HG02938 (cell line): ENCODE measurements around the gene SPINK4.

Experiments
- ATAC-seq: cut with Tn5 transposase; IDR thresholded peaks from one replicate; pipeline ENCODE4 v1.9.1; 2021; ENCODE audit warnings: mild to moderate bottlenecking, moderate library complexity; ENCODE audit not compliant: unreplicated experiment

Gene SPINK4

GRCh38 chr9:33256236-33256635 is 16.3 kb downstream of the SPINK4 start:
- no peak for ATAC-seq

GRCh38 chr9:33257276-33257675 is 17.3 kb downstream of the SPINK4 start:
- no peak for ATAC-seq

GRCh38 chr9:33260372-33260771 is 20.4 kb downstream of the SPINK4 start:
- no peak for ATAC-seq

DNA sequence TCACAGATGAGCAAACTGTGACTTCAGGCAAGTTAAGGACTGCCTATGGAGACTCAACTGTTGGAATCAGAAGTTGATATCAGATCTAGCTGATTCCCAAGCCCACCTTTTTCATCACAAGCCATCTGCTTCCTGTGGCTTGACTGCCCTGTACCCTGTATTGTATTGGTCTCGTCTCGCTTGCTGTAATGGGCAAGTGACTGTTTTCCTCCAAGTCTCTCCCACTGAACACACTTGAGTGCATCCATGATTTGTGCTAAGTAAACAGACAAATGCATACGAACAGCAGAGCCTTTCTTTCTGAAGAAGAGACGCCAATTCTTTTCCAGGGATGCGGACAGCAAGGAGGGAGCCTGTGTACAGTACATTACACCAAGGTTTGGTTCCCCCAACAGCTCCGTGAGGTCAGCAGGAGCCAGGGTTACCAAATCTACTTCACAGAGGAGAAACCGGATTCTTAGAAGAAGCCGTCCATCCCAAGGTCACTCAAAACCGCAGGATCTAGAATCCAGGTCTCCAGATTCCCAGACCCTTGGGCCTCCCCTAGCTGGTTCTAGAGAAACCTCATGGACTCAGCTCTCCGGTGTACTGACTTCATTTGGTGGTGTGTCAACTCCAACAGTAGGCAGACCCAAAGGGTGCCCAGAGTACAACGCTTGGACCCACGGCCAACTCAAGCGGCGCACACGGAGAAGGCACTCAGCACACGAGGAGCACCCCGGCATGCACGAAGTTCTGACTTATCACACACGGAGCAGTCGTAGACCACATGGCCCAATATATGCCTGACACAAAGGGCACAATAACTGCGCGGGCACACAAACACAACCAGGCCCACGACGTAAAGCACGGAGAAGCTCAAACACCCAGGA is 23.4 kb downstream of the SPINK4 start:
- no peak for ATAC-seq

GRCh38 chr9:33264003-33264472 is 24.1 kb downstream of the SPINK4 start:
- ATAC-seq = peak; percentile 29

- peak; percentile 82 for ATAC-seq
These were observed 24.7 kb downstream of the SPINK4 start, which contains the start of the genes BAG1 and CHMP5 for GRCh38 chr9:33264473-33265177. Gene BAG1 (minus strand): TSS chr9:33264708. Gene CHMP5 (plus strand): TSS chr9:33265049. CDS start chr9:33265079, 30 bp downstream.

- no peak for ATAC-seq
These were observed 25.4 kb downstream of the SPINK4 start for GRCh38 chr9:33265211-33265865.

GRCh38 chr9:33267151-33267767 is 27.3 kb downstream of the SPINK4 start:
- ATAC-seq = no peak

DNA sequence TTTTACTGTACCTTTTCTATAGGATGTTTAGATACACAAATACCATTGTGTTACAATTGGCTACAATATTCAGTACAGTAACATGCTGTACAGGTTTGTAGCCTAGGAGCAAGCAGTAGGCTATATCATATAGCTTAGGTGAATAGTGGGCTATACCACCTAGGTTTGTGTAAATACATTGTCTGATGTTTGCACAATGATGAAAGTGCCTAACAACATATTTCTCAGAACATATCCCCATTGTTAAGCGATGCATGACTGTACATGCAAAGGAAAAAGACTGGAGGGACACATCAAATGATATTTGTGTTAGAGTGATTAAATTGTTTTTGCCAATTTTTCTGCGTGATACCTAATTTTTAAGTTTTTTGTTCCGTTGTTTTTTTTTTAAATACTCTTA is 30.2 kb downstream of the SPINK4 start:
- no peak for ATAC-seq

DNA sequence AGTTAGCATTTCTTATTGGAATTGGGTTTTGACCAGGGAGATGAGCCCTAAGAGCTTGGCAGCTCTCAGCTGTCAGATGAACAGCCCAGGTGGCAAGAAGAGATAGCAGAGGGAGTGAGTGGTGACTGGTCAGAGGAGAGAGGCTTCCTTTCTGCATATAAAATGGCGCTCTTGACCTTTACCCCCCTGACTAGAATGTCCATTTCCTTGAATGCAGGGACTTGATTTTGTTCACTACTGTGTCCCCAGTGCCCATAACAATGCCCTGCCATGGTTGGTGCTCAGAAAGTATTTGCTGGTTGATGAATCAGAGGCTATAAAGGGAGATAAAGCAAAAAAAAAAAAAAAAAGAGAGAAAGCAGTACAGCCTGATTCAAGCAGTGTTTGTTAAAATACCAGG is 32.1 kb downstream of the SPINK4 start:
- no peak for ATAC-seq

GRCh38 chr9:33273266-33273971 is 33.5 kb downstream of the SPINK4 start:
- no peak for ATAC-seq

- ATAC-seq = no peak
These were observed 34.0 kb downstream of the SPINK4 start for GRCh38 chr9:33273972-33274328.

DNA sequence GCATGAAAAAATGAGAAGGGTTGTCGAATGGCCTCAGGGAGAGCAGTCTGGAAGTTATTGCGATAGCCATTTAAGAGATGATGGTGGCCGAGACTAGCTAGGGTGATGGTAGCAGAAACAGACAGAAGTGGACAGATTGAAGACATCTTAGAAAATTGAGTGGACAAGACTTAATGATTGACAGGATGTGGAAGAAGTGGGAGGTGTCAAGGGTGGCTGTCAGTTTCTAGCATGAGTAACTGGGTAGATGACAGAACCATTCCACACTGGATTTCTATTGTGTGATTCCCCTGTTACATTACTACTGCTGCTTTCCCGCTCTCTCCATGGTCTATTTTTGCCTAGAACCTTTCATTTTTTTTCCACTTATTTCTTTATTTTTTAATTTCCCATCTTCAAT is 37.5 kb downstream of the SPINK4 start:
- ATAC-seq = no peak

GRCh38 chr9:33285502-33285901 is 45.5 kb downstream of the SPINK4 start:
- no peak for ATAC-seq

DNA sequence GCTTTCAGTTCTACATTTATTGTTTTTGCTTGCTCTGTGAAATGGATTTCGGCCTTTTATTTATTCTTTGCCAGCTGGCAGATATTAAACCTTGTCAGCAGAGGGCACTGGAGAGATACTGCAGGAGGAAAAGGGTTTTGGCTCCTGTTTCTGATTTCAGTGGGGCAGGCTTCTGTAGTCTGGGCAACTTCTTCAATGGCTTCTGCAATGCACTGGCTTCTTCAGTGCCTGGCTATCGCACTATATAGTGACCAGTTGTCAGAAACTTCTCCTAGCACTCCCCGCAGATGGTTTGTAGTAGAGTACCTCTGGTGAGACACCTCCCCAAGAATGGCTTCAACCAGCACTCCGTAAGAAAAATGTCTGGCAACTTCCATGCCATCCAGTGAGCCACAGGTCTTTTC is 47.1 kb downstream of the SPINK4 start:
- no peak for ATAC-seq

GRCh38 chr9:33288235-33288634 is 48.3 kb downstream of the SPINK4 start:
- no peak for ATAC-seq

DNA sequence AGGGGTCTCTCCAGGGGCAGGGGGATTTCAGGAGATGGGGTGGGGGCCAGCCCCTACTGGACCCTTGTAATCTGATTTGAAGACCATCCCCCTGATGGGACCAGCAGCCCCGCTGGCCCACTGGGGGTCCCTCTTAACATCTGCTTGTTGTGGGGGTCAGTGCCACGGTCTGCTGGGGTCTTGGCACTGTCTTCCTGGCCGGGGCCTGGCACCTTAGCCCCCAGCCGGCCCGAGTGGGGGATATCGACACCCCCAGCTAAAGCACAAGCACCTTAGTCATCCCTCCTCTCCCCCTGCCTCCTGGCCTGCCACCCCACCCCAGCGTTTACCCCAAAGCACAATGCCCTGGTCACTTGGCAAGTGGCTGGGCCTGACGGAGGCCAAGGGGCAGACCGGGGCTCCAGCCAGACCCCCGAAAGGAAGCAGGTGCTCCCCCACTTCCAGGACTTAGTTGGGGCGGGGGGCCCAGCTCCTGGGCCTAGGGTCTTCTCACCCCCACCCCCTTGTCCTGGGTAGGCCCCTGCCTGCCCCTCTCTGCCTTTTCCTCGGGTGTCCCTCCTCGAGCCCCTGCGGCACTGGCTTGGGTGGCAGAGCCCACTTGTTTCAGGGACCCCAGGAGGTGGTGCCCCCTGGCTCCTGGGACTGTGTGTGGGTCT is 49.0 kb downstream of the SPINK4 start:
- no peak for ATAC-seq

DNA sequence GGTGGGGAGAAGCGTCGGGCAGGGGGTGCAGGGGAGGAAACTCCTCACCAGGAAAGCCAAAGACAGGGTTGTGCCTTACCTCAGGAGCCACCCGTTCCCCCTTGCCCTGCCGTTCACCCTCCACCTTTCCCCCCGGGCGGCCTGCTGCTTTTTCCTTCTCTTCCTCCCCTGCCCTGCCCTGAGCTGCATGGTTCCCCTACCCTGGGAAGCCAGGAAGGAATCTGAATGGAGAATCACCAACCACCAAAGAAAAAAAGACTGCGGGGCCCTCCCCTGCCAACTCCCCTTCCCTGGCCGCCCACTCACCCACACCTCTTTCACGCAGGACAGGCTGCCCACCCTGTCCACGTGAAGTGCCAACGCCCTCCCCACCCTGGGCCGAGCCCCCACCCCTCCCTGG is 49.5 kb downstream of the SPINK4 start:
- ATAC-seq = no peak

DNA sequence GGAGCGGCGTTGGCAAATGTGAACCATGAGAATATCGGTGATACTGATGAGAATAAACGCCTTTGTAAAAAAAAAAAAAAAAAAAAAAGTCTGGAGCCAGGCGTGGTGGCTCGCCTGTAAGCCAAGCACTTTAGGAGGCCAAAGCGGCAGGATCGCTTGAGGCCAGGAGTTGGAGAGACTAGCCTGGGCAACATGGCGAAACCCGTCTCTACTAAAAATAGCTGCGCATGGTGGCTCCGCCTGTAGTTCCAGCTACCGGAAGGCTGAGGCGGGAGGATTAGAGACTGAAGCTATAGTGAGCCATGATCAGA is 49.9 kb downstream of the SPINK4 start:
- no peak for ATAC-seq
